ENCODE measurements around the gene PGAM5.

DNA sequence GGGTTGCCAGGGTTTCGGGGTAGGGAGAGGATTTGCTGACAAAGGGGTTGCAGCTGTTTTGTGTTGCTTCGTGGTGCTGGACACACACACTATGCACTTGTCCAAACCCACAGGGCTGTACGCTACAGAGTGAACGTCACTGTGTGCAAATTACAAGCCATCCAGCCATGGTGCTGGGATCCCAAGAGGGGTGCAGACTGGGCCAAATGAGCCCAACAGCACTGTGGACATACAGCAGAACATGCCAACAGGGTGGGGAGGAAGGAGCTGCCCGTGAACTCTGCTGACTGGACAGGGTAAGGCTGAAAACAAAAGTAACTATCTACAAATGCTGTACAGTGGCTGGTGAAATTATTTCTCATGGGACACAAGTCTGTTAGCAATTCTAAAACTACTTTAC lies 48.7 kb upstream of the PGAM5 start:
- TF ChIP-seq EP300 (IDR thresholded peaks at IDR 0.05) = no peak
- no peak for TF ChIP-seq CTCF (IDR thresholded peaks at IDR 0.05)
